T1000 (cell line): ENCODE measurements around the gene BLTP1.
"Not testable (repeated sequence)": the region's sequence is repeated elsewhere in the genome, so short reads cannot be mapped to it uniquely, and the experiment has no call there.

Experiments used
- DNase-seq: peaks from one replicate; lab custom pipeline; 2025; ENCODE audit warnings: mixed read lengths; lab: John Stamatoyannopoulos, UW

The BLTP1 gene

GRCh38 chr4:122151982-122152710 is at the start of gene BLTP1:
Gene BLTP1 (plus strand): TSS chr4:122152331. CDS start chr4:122170648, 18,317 bp downstream.
- DNase-seq, result peak; percentile 79

DNA sequence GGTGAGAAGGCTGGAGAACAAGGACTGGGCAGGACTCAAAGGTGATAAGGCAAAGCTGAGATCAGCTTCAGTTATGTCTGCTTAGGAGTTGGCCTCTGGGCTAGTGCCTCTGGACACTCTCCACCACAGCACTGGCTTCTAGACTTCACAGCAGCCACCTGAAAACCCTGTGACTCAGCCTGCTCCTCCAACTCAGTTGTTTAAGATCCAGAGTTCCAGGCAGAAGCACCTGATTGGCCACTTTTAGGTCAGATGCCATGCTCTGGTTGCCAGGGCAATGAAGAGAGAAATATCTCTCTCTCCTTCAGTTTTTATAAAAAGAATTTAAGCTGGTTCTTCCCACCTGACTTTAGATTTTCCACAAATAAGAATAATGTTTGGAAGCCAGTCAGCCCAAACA is 47.9 kb upstream of the BLTP1 start:
- DNase-seq, result no peak

DNA sequence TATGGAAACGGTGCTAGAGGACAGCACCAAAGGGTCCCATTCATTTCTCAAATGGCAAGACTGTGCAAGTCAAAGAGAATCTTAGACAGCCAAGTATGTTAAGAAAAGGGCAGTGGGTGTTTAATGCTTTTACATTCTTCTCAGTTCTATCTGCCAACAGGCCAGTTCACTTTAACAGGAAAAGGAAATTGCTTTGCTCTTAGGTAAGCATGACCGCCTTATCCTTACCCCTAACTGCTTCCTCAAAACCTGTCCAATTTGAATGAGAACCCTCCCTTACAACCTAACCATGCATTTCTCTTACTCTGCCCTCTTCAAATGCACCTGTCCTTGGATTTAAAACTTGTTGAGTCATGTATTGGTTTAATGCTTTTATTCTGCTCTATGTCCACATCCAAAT is 44.5 kb upstream of the BLTP1 start:
- no peak for DNase-seq

GRCh38 chr4:122110304-122110703 is 41.8 kb upstream of the BLTP1 start:
- DNase-seq, result not testable (repeated sequence)

DNA sequence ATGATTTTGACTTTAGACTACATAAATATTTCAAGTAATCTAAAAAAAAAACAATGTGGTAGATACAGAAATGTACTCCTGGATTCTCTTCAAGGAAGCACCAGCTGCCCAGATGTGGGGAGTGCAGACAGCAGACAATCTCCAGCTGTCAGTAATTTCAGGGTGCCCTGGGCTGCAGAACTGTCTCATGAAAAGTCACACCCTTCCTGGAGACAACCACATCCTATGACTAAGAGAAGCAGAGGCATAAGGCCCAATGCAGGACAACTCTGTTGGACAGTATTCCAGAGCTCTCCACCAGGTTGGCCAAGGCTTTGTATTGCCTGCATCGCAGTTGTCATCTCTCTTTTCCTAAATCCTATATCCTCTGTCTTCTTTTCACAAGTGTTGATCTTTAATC is 34.4 kb upstream of the BLTP1 start:
- no peak for DNase-seq

DNA sequence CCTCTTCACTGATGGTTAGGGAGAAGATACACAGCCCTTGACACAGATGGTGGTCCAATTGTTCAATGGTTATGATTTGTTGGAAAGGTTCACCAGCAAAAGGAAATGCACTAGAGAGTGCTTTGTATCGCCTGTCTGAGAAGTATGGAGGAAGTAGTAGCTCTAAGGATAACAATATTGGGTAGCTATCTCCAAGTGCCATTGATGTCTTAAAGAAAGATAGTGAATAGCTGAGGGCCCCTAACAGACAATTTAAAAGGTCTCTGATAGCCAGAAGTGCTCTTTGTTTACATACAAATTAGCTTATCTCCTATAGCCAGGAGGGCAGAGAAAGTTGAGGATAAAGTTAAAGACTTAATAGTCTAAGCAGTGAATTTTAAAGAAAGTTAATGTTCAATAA is 33.9 kb upstream of the BLTP1 start:
- no peak for DNase-seq

DNA sequence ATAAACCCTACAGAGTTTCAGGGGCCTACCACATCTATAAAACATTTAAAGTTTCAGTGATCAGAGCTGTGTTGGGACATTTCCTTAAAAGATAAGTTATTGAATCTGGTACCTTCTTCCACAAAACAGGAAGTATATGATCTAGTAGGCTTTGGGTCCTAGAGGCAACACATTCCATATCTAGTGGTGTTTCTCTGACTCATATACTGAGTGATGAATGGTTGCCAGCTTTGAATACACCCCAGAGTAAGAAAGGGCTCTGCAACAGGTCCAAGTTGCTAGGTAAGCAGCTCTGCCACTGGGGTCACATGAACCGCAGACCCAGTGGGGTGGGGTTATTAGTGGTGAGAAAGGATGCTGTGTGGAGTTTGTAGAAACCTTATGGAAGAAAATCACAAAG is 32.4 kb upstream of the BLTP1 start:
- DNase-seq, result no peak

DNA sequence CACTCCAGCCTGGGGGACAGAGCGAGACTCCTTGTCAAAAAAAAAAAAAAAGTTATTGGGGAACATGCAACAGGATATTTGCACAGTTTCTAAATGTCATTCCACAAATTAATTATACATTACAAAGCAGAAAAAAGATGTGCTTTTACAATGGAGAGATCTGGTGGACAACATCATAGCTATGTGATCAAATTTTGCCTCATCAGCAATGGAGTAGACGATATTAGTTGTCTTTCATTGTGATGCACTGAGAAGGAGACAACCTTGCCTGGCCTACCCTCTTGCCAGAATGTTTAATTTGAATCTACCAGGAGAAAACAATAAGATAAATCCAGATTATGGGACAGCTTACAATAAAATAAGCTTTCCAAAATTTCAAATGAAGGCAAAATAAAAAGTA is 30.5 kb upstream of the BLTP1 start:
- DNase-seq, result no peak

GRCh38 chr4:122122083-122122482 is 30.0 kb upstream of the BLTP1 start:
- no peak for DNase-seq

DNA sequence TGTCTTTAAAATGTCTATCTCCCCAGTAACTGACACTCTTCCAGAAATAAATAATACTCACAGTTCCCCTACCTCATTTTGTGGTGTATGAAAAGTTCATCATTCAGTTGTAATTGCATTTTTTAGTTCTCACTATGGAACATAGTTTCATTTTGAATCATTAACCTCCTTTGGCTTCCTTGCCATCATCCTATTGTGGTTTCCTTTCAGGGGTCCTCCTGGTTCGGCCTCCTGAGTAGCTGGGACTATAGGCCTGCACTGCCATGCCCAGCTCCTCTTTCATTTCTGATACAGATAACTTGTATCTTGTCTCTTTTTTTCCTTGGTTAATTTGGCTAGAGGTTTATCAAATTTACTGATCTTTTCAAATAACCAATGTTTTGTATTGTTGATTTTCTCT is 23.1 kb upstream of the BLTP1 start:
- DNase-seq, result no peak

DNA sequence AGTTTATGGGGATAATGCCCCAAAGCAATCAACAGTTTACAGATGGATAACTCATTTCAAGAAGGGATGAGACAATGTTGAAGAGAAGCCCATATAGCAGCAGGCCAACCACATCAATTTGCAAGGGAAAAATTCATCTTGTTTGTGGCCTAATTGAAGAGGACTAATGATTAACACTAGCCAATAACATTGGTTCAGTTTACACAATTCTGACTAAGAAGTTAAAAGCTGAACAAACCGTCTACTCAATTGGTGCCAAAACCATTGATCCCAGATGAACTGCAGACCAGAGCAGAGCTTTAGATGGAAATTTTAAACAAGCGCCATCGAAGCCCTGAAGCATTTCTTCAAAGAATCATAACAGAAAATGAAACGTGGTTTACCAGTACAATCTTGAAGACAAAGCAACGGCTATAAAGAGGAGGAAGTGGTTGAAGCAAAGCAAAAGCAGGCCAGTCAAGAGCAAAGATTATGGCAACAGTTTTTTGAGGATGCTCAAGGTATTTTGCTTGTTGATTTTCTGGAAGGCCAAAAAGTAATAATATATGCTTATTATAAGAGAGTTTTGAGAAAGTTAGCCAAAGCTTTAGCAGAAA is 20.5 kb upstream of the BLTP1 start:
- DNase-seq, result no peak

- no peak for DNase-seq
These were observed 19.2 kb upstream of the BLTP1 start for GRCh38 chr4:122132891-122133290.

DNA sequence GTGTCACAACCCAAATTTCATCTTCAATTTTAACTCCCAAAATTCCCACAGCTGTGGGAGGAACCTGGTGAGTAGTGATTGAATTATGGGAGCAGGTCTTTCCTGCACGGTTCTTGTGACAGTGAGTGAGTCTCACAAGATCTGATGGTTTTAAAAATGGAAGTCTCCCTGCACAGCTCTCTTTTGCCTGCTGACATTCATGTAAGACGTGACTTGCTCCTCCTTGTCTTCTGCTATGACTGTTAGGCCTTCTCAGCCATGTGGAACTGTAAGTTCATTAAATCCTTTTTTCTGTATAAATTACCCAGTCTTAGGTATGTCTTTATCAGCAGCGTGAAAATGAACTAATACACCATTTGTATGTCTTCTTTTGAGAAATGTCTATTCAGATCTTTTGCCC is 13.0 kb upstream of the BLTP1 start:
- DNase-seq, result no peak

DNA sequence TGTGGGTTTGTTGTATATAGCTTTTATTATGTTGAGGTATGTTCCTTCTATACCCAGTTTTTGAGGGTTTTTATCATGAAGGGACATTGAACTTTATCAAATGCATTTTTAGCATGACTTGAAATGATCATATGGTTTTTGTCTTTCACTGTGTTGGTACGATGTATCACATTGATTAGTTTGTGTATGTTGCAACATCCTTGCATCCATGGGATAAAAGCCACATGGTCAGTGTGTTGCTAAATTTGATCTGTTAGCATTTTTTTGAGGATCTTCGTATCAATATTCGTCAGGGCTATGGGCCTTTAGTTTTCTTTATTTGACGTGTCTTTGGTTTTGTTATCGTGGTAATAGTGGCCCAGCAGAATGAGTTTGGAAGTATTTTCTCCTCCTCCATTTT is 11.3 kb upstream of the BLTP1 start:
- no peak for DNase-seq

- no peak for DNase-seq
These were observed 9.4 kb upstream of the BLTP1 start for GRCh38 chr4:122142687-122143086.

- no peak for DNase-seq
These were observed 5.5 kb upstream of the BLTP1 start for GRCh38 chr4:122146652-122147051.

DNA sequence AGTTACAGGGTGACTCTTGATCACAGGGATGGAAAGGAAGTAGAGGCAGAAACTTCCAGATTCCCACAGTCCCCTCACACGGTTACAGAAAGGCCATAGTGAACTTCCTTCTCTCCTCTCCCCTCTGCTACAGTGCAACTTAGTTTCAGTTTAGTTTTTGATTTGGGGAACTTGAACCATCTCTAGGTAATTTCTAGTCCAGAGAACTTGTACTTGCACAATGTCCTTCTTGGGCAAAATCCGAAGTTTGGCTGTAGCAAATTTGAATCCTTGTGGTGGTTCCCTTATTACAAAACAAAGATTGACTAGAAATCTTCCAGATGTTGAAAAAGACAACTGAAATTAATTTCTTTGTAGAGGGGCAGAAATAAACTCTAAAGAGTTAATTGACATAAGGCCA is 1.2 kb upstream of the BLTP1 start:
- DNase-seq, result no peak

DNA sequence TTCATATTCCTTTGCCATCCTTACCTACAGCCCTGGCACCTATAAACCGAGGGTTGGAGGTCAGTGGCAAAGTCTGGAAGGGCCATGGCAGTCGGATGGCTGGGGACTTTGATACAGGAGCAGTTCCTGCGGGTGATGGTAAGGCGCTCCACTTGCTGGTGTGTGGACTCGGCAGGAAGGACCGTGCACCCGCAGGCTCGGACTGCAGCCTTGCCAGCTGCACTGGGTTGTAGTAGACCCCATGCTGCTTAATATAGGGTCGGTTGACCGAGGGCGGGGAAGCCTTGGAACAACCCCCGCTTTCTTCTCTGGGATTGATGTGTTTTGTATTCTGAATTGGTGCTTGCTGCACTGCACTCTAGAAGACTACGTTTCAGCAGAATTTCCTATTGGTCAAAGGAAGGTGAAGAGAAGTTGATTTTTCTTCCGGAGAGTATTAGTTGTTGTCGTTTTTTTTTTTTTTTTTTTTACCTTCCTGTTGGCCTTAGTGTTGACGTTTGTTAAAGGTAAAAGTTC is 638 bp downstream of the BLTP1 start:
- peak; percentile 52 for DNase-seq

DNA sequence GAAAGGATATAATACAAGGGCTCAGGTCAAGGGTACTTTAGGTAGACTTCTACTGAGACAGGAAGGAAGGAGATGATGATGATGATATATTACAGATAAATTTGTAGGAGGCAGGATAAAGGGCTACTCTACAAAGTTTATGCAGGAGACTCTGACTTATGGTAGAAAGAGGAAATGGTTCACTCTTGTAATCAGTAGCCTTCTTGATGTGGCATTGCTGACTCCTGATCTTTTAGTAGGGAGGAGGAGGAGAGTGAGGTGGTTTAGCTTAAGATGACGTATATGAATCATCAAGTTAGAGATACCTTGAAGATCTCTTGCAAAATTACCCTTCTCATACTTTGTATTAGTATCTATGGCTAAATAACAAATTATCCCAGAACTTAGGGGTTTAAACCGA is 4.7 kb downstream of the BLTP1 start:
- no peak for DNase-seq

DNA sequence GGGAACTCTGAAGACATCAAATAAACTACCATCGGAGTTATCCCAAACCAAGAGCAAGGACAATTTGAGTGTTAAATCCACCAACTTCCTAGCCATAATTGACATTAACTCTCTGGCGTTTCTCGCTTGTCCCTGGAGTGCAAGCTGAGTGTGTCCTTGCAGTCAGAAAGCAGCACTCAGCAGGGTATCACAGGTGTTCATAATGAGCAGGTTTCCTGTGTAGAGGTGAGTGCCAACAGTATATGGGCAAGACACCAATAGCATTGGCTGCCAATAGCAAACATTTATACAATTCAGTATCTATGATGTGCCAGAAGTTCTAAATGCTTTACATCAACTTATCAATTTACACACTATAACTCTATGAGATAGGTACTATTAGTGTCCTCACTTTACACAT is 11.2 kb downstream of the BLTP1 start:
- DNase-seq, result no peak

DNA sequence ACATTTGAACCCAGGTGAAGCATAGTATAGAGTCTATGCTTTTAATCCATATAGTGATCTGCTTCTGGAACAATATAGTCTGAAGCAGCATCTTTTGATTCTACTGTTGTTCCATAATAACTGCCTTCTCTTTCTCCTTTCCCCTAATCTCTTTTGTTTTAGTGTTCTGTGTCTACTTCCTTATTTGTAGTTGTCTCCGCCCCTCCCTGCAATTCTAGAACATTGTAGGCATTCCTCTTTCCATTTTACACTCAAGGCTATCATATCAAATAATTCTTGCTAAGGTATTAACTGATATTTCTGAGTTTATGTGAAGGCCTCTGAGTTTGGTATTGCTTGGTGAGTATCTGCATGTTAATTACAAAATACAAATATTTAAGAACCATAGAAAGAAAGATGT is 11.6 kb downstream of the BLTP1 start:
- no peak for DNase-seq

DNA sequence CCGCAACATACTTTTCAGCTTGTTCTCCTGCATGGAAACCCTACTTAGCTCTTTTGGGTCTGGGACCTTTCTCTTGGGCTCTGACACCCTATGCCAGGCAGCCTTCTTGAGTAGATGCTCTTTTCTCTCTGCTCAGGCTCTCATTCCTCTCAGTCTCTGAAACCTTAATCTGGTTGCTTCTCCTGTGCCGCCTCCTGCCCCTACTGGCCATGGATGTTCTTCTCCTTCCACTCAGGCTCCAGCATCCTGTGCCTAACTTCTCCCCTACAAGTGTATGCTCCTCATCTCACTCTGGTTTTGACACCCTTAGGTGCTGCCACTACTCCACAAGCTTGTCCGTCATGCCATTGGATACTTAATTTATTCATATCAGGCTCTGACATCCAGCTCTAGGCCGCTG is 15.2 kb downstream of the BLTP1 start:
- no peak for DNase-seq

GRCh38 chr4:122170775-122171174 is 18.6 kb downstream of the BLTP1 start:
- no peak for DNase-seq

- DNase-seq, result no peak
These were observed 19.2 kb downstream of the BLTP1 start for GRCh38 chr4:122171323-122171722.
